ENCODE measurements around the gene CCL19.

The CCL19 gene

DNA sequence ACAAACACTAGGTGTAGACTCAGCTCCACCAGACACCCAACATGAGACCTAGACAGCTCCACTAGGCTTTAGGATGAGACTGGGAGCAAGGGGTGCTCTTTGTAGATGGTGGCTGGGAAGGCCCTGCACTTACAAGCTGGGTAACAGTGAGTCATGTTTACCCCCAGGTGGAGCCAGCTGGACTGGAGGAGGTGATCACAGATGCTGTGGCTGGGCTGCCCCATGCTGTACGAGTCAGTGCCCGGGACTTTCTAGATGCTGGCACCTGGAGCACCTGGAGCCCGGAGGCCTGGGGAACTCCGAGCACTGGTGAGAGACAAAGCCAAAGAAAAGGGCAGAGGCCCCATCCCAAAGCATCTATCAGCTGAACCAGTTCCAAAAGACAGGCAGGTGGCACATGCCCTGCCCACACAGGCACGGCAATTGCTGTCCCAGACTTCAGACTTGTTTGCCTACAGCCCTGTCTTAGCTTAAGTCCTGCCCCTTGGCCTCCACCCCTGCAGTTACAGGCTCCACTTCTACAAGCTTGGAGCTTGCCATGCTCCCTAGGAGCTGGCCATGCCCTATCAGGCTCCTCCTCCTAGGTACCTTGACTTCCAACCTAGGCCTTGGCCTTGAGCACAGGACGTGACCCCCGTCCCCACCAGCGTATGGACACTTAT lies 31.4 kb downstream of the CCL19 start:
- DNase-seq: no peak

- no peak for DNase-seq
These were observed 32.6 kb downstream of the CCL19 start for GRCh38 chr9:34658461-34658860.

DNA sequence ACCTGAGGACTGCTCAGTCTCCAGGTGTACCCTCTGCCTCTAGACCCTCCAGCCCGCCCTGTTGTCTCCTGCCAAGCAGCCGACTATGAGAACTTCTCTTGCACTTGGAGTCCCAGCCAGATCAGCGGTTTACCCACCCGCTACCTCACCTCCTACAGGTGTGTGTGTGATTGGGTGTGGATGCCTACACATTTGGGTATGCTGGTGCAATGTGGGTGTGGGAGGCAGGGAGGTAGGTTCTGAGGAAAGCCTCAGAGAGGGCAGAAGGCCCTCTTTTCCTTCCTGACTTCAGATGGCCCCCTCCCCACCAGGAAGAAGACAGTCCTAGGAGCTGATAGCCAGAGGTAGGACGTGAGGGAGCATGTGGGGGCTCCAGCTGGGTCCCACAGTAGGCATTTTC lies 34.1 kb downstream of the CCL19 start:
- no peak for DNase-seq

- no peak for DNase-seq
These were observed 35.7 kb downstream of the CCL19 start for GRCh38 chr9:34655394-34655793.

GRCh38 chr9:34654323-34655051 lies 36.6 kb downstream of the CCL19 start:
- DNase-seq: no peak

- DNase-seq: no peak
These were observed 37.7 kb downstream of the CCL19 start for GRCh38 chr9:34653151-34654072.

DNA sequence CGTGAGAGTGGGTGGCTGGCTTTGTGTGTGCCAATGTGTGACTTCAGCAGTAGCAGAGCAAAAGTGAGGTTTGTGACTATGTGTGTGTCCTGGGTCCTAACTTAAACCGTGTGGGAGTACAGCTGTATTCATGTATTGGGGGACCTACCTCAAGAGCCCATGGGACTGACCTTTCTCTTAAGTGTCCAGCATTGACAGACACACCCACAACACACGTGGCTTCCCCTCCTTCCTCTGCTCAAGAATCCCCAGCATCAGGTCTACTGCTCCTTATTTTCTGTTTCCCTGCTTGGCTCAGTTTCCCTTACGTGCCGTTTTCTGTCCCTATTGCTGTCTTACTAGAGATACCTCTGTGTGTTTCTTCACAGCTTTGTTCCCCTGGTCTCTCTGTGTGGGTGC lies 38.5 kb downstream of the CCL19 start:
- DNase-seq: no peak

DNA sequence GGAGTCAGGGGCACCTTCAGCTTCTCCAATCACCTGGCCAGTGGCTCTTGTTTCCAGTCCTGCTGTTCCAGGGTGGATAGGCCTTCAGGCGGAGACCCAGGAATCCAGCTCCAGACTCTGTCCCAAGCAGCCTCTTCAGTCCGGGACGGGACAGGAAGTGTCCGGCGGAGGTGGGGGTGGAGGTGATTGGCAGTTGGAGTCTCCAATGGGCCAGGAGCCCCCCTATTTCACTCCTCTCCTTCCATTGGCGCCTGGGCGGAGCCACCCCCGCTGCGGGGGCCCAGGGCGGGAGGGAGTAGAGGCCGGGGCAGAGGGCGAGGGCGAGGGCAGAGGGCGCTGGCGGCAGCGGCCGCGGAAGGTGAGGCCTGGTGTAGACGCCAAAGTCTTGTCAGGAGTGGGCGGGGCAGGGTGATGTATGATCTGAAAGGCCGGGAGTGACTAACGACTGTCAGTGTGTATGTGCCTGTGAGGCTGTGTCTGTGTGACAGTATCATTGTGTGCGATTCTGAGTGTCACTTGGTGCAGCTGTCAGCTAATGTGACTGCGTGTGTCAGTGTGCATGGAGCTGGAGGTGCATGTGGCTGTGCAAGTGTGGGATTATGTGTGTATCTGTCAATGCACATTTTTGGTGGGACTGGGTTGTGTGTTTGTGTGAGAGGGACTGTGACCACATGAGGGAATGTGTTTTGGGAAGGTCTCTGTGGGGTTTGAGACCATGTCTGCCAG lies 39.0 kb downstream of the CCL19 start, which contains the start of gene IL11RA:
TSS of gene IL11RA (plus strand) at position 310 of the 726 bp plus-strand sequence. CDS start 3,033 bp downstream, outside the sequence.
- peak; percentile 31 for DNase-seq

DNA sequence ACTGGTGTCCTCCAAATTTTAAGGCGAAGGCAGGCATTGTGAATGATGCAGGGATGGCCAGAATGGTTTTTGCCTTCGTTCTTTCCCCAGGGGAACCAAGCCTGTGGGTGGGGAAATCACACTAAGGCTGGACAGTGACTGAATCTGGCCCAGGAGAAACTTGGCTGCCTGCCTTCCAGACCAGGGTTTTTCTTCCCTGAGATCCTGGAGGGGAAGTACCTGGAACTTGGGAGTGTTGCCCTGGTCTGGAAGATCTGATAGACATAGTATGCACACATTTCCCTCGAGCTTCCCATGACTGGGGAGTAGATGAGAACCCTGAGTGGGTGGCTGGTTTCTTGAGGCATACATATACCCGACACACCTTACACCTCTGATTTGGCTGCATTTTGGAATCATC lies 39.8 kb downstream of the CCL19 start:
- DNase-seq: no peak

GRCh38 chr9:34650816-34651215 lies 40.3 kb downstream of the CCL19 start:
- no peak for DNase-seq

GRCh38 chr9:34648673-34649072 lies 42.4 kb downstream of the CCL19 start:
- no peak for DNase-seq

- no peak for DNase-seq
These were observed 43.4 kb downstream of the CCL19 start for GRCh38 chr9:34647651-34648050.

- no peak for DNase-seq
These were observed 44.0 kb downstream of the CCL19 start for GRCh38 chr9:34647084-34647403.

DNA sequence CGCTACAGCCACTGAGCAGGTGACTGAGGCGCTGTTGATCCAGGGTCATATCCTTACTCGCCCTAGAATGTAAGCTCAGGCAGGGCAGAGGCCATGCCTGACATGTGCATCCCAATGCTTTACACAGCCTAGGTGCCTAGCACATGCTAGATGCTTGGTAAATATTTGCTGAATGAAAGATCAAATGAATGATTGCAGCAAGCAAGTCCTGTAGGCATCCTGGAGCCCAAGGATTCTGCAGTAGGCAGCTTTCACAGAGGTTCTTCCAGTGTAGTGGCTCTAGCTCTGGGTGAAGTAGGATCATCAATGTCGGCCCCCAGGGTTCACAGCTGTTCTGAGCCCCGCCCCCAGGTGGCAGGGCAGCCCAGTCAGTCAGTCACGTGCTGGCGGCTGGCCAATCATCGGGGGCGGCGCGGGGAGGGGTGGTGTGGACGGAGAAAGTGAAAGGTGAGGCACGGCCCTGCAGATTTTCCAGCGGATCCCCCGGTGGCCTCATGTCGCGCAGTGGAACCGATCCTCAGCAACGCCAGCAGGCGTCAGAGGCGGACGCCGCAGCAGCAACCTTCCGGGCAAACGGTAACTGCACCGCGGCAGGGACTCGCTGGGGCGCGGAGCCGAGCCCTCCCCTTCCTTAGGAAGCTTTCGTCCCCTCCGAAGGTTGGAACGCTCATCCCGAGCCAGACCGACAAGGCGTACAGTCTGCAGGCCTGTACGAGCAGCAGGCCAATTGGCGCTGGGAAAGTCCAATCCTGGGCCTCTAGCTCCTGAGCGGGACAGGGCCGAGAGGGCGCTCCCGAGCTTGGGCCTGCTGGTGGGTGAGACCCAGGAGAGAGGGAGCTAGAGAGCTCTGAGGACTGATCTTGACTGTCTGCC lies 44.6 kb downstream of the CCL19 start, which contains the start of gene GALT:
TSS of gene GALT (plus strand) at position 465 of the 873 bp plus-strand sequence. CDS start at position 495, 30 bp downstream.
- DNase-seq: peak; percentile 70

- no peak for DNase-seq
These were observed 46.2 kb downstream of the CCL19 start for GRCh38 chr9:34644766-34645314.

DNA sequence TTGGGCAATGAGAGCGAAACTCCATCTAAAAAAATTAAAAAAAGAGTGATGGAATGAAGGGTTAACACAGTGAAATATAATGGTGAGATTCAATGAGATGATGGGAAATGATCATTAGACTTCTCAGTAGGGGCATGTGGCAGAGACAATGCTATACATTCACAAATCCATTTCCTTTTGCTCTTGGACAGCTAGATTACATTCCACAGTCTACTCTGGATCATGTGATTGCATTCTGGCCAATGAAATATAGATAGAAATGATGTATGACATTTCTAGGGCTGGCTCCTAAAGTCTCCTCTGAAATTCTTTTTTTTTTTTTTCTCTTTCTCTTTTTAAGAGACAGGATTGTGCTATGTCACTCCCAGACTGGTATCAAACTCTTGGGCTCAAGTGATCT lies 48.4 kb downstream of the CCL19 start:
- DNase-seq: no peak
